A172 (cell line): ENCODE data around the gene STAT5B. TPM values are rescaled to one million over a fixed set of nuclear protein-coding genes. Genes with fewer than 3 reads are reported as not detected.
"Not testable (repeated sequence)": the region's sequence is repeated elsewhere in the genome, so short reads cannot be mapped to it uniquely, and the experiment has no call there.

Source experiments
- DNase-seq: peaks from one replicate; pipeline ENCODE4 v3.0.0-alpha.2; 2015; ENCODE audit warnings: low spot score
- total RNA-seq: library from RNA; depleted of rRNA; stranded (reverse); fragments of >200 nt; shearing (Covaris generic); gene quantifications from 2 replicates; pipeline ENCODE4 v1.2.3, GENCODE V29; 2014

Gene STAT5B
- total RNA-seq, 1 experiment from 2014 or later, result 30.9 TPM

DNA sequence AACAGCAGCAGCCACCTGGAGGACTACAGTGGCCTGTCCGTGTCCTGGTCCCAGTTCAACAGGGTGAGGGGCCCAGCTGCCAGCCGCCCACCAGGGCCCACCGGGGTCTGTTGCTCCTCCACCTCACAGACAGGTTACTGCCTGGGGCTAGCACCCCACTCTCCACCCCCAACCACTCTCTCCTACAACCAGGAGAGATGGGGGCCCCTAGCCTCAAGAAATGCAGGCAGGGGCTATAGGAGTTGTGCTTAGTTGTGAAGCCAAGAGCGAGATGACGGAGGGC lies 30.1 kb upstream of the STAT5B start:
- DNase-seq, result no peak

DNA sequence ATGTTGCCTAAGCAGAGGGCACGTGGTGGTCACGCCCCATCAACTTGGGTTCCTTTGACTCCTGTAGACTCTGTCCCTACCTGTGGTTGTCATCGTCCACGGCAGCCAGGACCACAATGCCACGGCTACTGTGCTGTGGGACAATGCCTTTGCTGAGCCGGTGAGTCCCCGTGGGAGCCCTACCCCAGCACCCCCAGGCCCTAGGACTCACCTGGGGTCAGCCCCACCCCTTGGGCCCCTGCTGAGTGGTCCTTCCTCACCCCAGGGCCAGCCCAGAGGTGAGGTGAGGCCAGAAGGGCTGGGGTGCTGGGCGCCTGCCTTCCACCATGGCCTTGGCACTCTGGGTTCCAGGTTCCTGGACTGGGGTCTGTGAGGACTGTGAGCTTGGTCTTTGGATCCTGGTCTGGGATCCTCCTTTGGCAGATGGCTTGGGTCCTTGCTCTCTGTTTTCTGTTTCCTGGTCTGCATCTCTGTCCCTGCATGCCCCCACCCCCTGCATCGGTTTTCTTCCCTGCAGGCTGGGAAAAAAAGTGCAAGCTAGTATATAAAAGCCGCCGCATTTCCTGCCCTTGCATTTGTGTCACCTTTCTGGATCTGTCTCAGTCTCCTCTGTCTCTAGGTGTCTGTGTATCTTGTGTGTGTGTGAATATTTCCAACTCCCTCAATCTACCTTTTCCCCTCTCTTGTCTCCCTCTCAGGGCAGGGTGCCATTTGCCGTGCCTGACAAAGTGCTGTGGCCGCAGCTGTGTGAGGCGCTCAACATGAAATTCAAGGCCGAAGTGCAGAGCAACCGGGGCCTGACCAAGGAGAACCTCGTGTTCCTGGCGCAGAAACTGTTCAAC lies 29.6 kb upstream of the STAT5B start:
- no peak for DNase-seq

DNA sequence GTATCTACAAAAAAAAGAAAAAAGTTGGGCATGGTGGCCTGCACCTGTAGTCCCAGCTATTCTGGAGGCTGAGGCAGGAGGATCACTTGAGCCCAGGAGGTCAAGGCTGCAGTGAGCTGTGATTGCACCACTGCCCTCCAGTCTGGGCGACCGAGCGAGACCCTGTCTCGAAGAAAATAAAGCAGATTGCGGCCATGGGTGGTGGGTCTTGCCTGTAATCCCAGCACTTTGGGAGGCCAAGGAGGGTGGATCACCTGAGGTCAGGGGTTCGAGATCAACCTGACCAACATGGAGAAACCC lies 28.8 kb upstream of the STAT5B start:
- not testable (repeated sequence) for DNase-seq

DNA sequence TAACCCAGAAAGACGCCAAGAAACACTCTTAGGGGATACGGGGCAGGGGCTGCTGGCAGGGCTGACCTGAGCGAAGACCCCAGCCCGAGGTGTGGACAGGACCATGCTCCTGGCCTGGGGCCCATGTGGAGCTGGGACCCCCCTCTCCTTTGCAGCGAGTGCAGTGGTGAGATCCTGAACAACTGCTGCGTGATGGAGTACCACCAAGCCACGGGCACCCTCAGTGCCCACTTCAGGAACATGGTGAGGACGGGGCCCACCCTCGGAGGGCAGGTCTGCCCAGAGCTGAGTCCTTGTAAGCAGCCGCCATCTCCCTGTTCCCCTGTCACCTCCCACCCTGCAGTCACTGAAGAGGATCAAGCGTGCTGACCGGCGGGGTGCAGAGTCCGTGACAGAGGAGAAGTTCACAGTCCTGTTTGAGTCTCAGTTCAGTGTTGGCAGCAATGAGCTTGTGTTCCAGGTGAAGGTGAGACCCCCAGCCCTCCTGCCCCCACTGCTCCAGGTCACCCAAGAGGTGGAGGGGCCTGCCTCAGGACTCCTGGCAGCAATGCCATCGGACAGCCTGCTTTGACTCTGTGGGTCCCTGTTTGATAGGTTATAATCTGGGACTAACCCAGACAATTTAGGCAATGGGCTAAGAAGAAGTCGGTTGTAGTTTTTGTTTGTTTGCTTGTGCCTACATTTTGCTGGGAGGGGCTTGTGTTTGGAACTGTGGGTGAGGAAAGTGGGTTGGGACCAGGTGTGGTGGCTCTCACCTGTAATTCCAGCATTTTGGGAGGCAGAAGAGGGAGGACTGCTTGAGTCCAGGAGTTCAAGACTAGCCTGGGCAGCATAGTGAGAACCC lies 28.2 kb upstream of the STAT5B start:
- no peak for DNase-seq

DNA sequence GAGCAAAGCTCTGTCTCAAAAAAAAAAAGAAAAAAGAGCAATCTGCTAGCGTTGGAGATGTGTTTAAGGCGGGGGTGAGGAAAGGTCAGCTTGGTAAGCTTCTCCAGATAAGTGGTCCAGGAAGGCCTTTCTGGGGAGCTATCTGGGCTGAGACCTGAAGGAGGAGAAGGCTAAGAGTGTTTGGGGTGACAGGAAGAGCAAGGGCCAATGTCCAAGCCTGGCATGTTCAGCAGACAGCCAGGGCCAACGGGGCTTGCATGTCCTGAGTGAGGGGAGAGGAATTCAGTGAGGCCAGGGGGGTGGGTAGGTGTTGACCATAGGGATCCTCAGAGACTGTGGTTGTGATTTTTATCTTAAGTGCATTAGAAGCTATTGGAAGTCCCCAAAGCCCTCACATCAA lies 27.5 kb upstream of the STAT5B start:
- DNase-seq, result no peak

DNA sequence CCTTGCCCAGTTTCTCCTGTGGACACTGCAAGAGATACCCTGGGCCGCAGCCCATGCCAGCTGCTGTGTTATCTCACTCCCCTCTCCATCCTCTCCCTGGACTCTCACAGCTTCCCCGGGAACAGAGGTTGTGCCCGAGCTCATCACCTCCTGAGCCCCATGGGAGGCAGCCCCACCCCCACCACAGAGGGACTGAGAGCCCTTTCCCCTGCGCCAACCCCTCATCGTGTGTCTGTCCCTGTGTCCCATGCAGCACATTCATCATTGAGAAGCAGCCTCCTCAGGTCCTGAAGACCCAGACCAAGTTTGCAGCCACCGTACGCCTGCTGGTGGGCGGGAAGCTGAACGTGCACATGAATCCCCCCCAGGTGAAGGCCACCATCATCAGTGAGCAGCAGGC lies 24.8 kb upstream of the STAT5B start:
- DNase-seq, result no peak

DNA sequence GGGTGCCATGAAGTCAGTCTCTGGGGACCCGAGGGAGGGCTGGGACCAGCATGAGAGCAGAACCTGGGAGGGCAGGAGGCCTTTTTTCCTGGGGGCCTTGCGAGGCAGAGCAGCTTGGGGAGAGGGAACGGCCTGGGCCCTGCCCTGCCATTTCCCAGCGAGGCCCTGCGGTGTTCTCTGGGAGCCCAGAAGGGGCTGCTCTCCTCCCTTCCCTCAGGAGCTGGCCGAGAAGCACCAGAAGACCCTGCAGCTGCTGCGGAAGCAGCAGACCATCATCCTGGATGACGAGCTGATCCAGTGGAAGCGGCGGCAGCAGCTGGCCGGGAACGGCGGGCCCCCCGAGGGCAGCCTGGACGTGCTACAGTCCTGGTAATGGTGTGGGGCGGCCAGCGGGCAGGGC lies 23.7 kb upstream of the STAT5B start:
- DNase-seq, result not testable (repeated sequence)

DNA sequence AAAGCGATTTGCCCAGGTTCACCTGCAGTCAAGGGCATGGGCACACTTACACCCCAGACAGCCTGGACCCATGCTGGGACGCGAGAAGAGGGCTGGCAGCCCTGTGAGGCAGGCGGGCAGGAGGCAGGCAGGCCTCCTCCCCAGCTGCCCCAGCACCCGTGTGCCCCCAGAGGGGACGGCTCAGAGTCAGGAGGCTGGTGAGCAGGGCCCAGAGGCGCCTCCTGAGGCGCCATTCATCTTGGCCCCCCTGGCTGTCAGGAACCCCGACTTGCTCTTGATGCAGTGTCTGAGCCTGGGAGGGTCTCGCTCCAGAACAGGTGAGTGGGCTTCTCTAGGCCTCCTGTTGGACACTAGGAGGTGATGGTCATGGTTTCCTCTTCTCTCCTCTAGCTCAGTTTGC lies 23.2 kb upstream of the STAT5B start:
- DNase-seq, result not testable (repeated sequence)

DNA sequence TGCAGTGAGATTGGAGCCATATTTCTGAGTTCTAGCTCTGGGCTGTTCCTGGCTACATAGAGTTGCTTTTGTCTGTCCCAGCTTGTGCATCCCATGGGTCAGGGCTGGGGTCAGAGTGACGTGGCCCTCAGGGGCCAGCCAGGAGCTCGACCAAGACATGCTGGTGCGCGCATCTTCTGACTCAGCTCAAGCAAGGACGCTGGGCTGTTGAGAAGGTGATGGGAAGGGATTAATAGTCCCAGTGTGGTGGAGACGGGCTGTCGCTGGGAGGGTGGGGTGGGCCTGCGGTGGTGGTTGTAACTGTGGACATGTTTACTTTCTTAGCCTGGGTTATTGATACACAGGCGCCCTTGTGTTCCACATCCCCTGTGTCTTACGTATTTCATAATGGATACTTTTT lies 21.6 kb upstream of the STAT5B start:
- not testable (repeated sequence) for DNase-seq

DNA sequence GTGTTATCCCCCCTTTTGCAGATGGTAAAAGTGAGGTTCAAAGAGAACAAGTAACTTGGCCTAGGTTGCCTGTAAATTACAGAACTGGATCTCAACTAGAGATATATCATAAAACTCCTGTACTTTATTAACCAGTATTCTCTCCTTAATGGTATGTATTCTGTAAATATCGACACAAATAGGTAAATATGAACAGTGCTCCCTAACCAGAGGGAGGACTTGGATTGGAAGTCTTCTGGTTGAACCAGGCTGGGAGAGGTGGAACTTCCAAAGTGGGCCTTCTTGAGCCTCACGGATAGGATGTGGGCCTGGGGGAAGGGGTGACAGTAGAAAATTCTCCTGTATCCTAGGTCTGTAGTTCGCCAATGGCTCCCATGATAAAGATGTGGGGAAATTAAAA lies 19.8 kb upstream of the STAT5B start:
- no peak for DNase-seq

DNA sequence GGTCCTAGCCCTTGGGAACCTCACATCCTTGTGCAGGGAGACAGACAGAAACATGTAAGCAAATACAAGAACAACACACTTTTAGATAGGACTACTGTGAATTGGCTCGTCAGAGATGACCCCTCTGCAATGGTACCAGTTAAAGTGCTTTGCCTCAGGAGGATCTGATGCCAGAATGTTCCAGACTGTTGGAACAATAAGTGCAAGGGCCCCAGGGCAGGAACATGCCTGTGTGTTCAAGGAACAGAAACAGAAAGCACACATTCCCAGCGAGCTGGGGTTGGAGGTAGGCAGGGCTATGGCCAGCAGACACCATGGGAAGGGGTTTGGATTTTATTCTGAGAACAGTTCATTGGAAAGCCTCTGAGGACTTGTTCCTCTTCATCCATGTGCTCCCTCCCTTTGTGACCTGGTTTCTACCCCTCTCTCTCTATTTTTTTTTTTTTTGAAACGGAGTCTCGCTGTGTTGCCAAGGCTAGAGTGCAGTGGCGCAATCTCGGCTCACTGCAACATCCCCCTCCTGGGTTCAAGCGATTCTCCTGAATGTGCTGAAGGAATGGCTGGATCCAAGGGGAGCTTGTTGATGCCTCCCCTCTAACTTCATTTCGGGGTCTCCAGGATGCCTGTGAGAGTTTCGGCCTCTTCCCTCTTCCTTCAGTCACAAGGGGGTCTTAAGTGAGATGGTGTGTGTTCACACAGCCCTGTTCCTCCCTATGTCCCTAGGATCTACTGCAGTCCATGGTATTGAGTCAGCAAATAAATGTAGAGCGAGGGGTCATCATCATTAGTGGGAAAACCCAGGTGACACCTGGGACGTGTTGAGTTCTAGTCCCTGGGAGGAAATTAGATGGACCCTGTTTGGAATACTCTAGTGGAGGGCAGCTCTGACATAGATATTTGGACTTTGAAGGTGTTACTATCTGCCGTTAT lies 18.5 kb upstream of the STAT5B start:
- DNase-seq, result no peak

DNA sequence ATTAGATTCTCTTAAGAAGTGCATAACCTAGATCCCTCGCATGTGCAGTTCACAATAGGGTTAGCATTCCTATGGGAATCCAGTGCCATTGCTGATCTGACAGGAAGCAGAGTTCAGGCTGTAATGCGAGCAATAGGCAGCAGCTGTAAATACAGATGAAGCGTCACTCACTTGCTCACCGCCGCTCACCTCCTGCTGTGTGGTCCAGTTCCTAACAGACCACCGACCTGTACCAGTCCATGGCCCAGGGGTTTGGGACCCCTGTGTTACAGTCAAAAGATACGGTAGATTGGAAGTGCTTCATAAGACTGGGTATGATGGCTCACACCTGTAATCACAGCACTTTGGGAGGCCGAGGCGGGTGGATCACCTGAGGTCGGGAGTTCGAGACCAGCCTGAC lies 14.9 kb upstream of the STAT5B start:
- DNase-seq, result no peak

DNA sequence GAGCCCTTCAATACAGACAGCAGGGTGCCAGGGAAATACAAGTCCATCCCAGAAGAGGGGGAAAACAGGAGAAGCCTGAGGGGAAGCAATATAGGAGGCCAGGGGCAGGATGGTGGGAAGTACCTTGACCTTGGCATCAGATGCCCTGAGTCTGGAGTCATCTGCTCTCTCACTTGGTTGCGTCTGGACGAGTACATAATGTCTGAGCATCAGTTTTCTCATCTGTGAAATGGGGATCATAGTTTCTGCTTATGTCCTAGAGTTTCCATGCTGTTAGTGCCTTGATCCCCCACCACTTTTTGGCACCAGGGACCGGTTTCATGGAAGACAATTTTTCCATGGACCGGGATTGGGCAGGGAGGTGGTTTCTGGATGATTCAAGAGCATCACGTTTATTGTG lies 14.4 kb upstream of the STAT5B start:
- no peak for DNase-seq

DNA sequence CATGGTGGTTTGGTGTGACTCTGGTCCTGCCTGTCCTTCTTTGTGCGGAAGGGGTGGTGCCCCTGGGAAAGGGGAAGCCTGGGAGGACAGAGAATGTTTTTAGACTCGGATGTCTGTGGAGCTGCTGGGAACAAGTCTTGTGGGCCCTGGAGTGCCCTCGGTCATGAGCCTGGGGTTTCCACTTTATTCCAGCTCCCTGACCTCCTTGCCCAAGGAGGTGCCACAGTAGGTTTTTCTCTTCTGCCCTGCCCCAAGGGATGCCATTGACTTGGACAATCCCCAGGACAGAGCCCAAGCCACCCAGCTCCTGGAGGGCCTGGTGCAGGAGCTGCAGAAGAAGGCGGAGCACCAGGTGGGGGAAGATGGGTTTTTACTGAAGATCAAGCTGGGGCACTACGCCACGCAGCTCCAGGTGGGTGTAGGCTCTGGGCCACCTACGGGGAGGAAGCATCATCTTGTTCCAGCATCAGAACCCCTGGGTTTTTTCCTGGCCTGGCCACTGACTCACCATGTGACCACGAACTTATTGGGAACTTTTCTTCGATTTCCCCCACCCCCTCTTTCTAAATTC lies 13.5 kb upstream of the STAT5B start:
- no peak for DNase-seq

DNA sequence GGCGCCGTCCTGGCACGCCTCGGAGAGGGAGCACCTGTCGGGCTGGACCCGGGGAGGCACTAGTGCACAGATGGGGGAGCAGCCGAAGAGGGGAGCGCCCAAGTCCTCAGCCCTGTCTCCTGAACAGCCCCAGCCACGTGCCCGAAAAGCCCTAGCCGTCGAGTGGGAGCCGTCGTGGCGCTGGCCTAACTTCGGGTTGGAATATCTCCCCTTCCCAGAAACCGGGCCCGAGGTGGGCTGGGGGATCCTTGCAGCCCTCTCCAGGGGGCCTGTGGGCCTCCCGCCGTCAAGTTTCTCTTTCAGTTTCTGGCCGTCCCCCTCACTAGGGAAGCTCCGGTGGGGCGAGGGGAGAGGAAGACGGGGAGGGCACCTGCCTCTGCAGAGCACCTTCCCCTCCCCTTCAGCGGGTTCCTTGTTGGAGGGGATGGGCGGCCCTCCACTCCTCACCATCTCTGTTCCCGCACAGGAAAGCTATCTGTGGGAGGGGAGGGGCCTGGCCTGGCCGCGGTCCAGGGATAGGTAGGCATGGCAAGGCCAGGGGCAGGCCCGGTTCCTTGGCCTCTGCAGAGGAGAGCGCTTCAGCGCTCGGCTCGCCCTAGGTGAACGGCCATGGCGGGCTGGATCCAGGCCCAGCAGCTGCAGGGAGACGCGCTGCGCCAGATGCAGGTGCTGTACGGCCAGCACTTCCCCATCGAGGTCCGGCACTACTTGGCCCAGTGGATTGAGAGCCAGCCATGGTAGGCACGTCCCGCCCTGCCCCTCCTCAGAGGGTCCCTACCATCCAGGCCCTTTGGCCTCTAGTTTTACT lies 12.8 kb upstream of the STAT5B start:
- no peak for DNase-seq

DNA sequence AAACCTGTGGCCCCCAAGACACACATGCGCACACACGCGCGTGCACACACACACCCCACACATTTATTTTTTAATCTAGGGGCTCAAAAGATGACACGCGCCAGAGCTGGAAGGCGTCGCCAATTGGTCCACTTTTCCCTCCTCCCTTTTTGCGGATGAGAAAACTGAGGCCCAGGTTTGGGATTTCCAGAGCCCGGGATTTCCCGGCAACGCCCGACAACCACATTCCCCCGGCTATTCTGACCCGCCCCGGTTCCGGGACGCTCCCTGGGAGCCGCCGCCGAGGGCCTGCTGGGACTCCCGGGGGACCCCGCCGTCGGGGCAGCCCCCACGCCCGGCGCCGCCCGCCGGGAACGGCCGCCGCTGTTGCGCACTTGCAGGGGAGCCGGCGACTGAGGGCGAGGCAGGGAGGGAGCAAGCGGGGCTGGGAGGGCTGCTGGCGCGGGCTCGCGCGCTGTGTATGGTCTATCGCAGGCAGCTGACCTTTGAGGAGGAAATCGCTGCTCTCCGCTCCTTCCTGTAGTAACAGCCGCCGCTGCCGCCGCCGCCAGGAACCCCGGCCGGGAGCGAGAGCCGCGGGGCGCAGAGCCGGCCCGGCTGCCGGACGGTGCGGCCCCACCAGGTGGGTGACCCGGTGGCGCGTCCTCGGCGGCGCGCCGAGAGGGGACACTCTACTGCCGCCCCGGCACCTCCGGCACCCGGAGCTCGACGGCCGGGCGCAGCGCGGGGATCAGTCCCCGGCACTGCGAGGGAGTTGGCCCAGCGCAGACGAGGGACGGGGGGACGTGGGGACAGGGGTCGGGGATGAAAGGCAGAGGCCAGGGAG lies 12.0 kb upstream of the STAT5B start, which contains the start of gene STAT5A:
Gene STAT5A (plus strand): TSS at position 522 of the 826 bp plus-strand sequence. CDS start 914 bp downstream, outside the sequence.
- DNase-seq, result peak; percentile 44

DNA sequence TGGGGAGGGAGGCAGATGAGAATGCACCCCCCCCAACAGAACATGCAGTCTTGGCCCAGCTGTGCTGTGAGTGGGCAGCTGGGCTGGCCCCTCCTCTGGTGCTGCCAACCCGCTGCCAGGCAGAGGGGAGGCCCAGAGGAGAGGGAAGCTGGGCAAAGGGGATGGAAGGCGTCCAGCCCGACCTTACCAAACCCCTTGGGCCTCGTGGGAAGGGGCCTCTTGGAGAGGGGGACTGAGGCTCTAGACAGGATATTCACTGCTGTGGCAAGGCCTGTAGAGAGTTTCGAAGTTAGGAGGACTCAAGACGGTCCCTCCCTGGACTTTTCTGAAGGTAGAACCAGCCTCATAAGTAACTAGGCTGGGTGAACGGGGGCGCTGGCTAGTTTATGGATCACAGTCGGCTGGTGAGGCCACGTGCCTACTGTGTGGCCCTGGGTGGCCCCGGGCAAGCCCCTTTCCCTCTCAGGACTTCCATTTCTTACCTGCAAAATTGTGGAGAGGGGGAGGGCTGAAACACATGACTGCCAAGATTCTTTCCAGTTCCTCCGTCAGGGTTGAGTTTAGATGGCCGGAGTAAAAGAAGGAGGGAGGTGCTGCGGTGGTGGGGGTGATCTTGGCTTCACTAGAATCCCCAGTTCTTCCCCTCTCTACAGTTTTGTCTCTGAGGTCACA lies 11.2 kb upstream of the STAT5B start:
- DNase-seq, result peak; percentile 18

DNA sequence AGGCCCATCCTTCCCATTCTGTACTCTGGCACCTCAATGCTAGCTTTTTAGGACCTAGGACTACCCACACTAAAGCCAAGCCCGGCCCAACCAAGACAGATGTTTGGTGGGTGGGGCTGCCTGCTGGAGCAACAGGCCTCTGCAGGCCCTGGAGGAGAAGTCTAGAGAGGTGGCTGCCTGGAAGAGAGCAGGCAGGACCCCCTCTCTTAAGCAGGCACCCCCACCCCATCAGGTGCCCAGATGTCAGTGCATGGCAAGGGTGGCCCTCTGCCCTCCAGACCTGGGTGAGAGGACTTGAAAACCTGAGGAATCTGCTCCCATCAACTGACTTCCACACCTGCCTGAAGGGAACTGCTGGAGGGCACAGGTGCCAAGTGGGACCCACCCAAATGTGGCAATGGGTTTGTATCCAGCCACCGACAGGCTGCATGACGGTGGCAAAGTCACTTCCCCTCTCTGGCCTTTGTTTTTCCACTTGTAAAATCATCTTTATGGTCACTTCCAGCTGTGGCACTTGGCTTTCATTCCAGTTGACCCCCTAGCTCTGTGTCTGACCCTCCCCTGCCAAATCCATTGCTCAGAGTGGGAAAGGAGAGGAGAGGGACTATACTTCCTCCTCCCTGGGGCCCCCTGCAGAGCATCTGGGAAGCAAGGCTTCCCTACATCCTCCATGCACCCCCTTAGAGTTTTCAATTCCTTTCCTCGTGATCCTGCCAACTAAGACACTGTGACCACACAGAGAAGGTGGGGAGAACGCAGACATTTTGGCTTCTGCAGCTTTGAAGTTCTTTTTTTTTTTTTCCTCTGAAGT lies 10.4 kb upstream of the STAT5B start:
- DNase-seq, result no peak
